ENCODE measurements around the gene CDH15.
"Not testable (repeated sequence)": the region's sequence is repeated elsewhere in the genome, so short reads cannot be mapped to it uniquely, and the experiment has no call there.

CDH15 gene

DNA sequence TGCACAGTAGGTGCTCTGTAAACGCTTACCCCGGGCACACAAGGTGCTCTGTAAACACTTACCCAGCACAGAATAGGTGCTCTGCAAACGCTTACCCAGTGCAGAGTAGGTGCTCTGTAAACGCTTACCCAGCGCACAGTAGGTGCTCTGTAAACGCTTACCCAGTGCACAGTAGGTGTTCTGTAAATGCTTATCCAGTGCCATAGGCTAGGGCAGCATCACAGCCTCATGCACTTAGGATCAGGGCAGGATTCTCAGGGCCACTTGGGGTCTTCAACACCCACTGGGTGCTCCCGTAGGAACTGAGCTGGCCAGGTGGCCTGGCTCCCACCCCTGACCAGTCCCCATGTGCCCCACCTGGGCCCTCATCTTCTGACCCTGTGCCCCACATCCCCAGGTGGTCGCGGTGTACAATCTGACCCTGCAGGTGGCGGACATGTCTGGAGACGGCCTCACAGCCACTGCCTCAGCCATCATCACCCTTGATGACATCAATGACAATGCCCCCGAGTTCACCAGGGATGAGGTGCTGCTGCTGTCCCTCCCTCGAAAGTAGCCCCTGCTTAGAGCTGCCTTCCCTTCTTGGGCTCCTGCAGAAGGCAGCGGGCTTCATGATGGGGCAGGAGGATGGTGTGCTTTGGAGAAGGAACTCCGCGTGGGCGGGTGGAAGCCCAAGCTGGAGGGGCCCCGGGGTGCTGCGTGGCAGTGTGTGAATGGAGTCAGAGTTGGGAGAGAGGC is 15.7 kb downstream of the CDH15 start:
- TF ChIP-seq, protein P1, sequence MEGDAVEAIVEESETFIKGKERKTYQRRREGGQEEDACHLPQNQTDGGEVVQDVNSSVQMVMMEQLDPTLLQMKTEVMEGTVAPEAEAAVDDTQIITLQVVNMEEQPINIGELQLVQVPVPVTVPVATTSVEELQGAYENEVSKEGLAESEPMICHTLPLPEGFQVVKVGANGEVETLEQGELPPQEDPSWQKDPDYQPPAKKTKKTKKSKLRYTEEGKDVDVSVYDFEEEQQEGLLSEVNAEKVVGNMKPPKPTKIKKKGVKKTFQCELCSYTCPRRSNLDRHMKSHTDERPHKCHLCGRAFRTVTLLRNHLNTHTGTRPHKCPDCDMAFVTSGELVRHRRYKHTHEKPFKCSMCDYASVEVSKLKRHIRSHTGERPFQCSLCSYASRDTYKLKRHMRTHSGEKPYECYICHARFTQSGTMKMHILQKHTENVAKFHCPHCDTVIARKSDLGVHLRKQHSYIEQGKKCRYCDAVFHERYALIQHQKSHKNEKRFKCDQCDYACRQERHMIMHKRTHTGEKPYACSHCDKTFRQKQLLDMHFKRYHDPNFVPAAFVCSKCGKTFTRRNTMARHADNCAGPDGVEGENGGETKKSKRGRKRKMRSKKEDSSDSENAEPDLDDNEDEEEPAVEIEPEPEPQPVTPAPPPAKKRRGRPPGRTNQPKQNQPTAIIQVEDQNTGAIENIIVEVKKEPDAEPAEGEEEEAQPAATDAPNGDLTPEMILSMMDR (IDR thresholded peaks at IDR 0.05; ENCODE audit: poor library complexity, severe bottlenecking), result no peak
- H3K36me3 ChIP-seq (ENCODE audit: low read depth), result no peaks in the 10 kb centered on the region
- DNase-seq (ENCODE audit: low spot score), result peak; percentile 63
- no peak overlapping the region for H3K27ac ChIP-seq (ENCODE audit: poor library complexity, severe bottlenecking)
- no peaks in the 10 kb centered on the region for H3K4me1 ChIP-seq (ENCODE audit: insufficient read depth, poor library complexity, severe bottlenecking)
- no peak overlapping the region for H3K4me3 ChIP-seq (ENCODE audit: severe bottlenecking)
- no peaks in the 10 kb centered on the region for H3K27me3 ChIP-seq (ENCODE audit: insufficient read depth, poor library complexity, severe bottlenecking)
- H3K9me3 ChIP-seq (ENCODE audit: severe bottlenecking), result no peaks in the 10 kb centered on the region
- ATAC-seq (ENCODE audit: low read depth), result peak; percentile 13

DNA sequence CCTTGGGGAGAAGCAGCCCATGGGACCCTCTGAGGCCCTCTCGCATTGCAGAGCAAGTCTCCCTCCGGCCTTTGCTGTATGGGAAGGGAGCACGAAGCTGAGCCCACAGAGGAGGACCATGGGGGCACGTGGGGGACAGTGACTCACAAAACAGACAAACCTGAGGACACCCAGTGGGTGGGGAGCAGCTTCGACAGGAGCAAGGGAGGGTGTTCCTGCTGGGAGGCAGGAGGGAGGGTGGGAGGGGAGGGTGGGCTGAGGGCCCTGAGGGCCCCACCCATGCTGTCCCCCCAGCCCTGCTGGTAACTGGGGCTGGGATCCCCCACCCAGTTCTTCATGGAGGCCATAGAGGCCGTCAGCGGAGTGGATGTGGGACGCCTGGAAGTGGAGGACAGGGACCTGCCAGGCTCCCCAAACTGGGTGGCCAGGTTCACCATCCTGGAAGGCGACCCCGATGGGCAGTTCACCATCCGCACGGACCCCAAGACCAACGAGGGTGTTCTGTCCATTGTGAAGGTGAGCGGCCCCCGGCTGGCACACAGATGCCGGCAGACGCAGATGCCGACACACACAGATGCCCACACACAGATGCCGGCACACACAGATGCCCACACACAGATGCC is 16.3 kb downstream of the CDH15 start:
- TF ChIP-seq, protein P1 (IDR thresholded peaks at IDR 0.05; ENCODE audit: poor library complexity, severe bottlenecking), result no peak
- no peaks in the 10 kb centered on the region for H3K9me3 ChIP-seq (ENCODE audit: severe bottlenecking)
- H3K27me3 ChIP-seq (ENCODE audit: insufficient read depth, poor library complexity, severe bottlenecking), result no peaks in the 10 kb centered on the region
- ATAC-seq (ENCODE audit: low read depth) (peak; percentile 19), DNase-seq (ENCODE audit: low spot score) (no peak)
- H3K4me3 ChIP-seq (ENCODE audit: severe bottlenecking), result no peak overlapping the region
- H3K27ac ChIP-seq (ENCODE audit: poor library complexity, severe bottlenecking), result no peak overlapping the region
- no peaks in the 10 kb centered on the region for H3K4me1 ChIP-seq (ENCODE audit: insufficient read depth, poor library complexity, severe bottlenecking)
- H3K36me3 ChIP-seq (ENCODE audit: low read depth), result no peaks in the 10 kb centered on the region

- not testable (repeated sequence) for H3K4me1 ChIP-seq (ENCODE audit: insufficient read depth, poor library complexity, severe bottlenecking); H3K9me3 ChIP-seq (ENCODE audit: severe bottlenecking); H3K27ac ChIP-seq (ENCODE audit: poor library complexity, severe bottlenecking); H3K36me3 ChIP-seq (ENCODE audit: low read depth); H3K4me3 ChIP-seq (ENCODE audit: severe bottlenecking); ATAC-seq (ENCODE audit: low read depth); H3K27me3 ChIP-seq (ENCODE audit: insufficient read depth, poor library complexity, severe bottlenecking); DNase-seq (ENCODE audit: low spot score)
Observed at GRCh38 chr16:89188471-89189357, 17.2 kb downstream of the CDH15 start.

- ATAC-seq (ENCODE audit: low read depth) (no peak), DNase-seq (ENCODE audit: low spot score) (no peak)
- no peak overlapping the region for H3K27ac ChIP-seq (ENCODE audit: poor library complexity, severe bottlenecking)
- TF ChIP-seq, protein P1 (IDR thresholded peaks at IDR 0.05; ENCODE audit: poor library complexity, severe bottlenecking), result no peak
- H3K4me3 ChIP-seq (ENCODE audit: severe bottlenecking), result no peak overlapping the region
- H3K9me3 ChIP-seq (ENCODE audit: severe bottlenecking), result no peaks in the 10 kb centered on the region
- no peaks in the 10 kb centered on the region for H3K36me3 ChIP-seq (ENCODE audit: low read depth)
- H3K27me3 ChIP-seq (ENCODE audit: insufficient read depth, poor library complexity, severe bottlenecking), result no peaks in the 10 kb centered on the region
- H3K4me1 ChIP-seq (ENCODE audit: insufficient read depth, poor library complexity, severe bottlenecking), result no peaks in the 10 kb centered on the region
Observed at GRCh38 chr16:89189358-89190025, 17.9 kb downstream of the CDH15 start.

Data from RWPE2 (cell line).